Prostate gland (tissue), 2 donors: ENCODE data around the gene RP9. TPM values are rescaled to one million over a fixed set of nuclear protein-coding genes. Genes with fewer than 3 reads are reported as not detected.
A peak's percentile ranks its signal among the peaks of the same experiment; 100 is the strongest.

Source experiments
- DNase-seq: peaks from one replicate; pipeline ENCODE4 v3.0.0-alpha.2; 2019; ENCODE audit warnings: low spot score
- H3K27ac ChIP-seq, 2 donors: fragments of 200-600 bp; sonication (generic); 2 replicates each; pipeline ENCODE4 v1.5.1; 2017 to 2019
- H3K27me3 ChIP-seq: fragments of 200-600 bp; sonication (generic); replicated peaks from 2 replicates; pipeline ENCODE4 v1.5.1; 2019; ENCODE audit not compliant: insufficient read depth
- H3K36me3 ChIP-seq, 2 donors: fragments of 200-600 bp; sonication (generic); 1 replicate in 1 of 2; 2 replicates in 1 of 2; pipeline versions ENCODE4 v1.5.1 to v1.8.1; 2017 to 2019
- H3K4me1 ChIP-seq: fragments of 200-600 bp; sonication (generic); replicated peaks from 2 replicates; pipeline ENCODE4 v1.5.1; 2019
- H3K4me3 ChIP-seq, 2 donors: fragments of 200-600 bp; sonication (generic); 2 replicates each; pipeline ENCODE4 v1.5.1; 2017 to 2019
- H3K9me3 ChIP-seq: fragments of 200-600 bp; sonication (generic); 2 replicates; pipeline ENCODE4 v1.5.1; 2017
- CTCF ChIP-seq, 4 experiments: fragments of 200-600 bp in 2 of 4; fragments of 450-650 bp in 2 of 4; sonication (generic) in 2 of 4; IDR thresholded peaks; 1 replicate in 3 of 4; 2 replicates in 1 of 4; pipeline ENCODE4 v1.5.1; 2016 to 2019; ENCODE audit warnings: antibody characterized with exemption in 4 of 4, mild to moderate bottlenecking in 2 of 4, moderate library complexity in 2 of 4
- POLR2A ChIP-seq: fragments of 450-650 bp; IDR thresholded peaks from one replicate; pipeline ENCODE4 v1.6.1; 2016; ENCODE audit warnings: antibody characterized with exemption, mild to moderate bottlenecking
- POLR2AphosphoS5 ChIP-seq: sonication (generic); formaldehyde crosslinking; IDR thresholded peaks from one replicate; pipeline ENCODE4 v1.6.1; 2017; ENCODE audit warnings: antibody characterized with exemption
- WGBS: methylation state at CpG from one replicate; pipeline ENCODE4 v1.1.5; 2018; 5-methylcytosine and 5-hydroxymethylcytosine counted together
- intact Hi-C: fragments of 100-400 bp; cut with DNase I; formaldehyde crosslinking; loops from one replicate; pipeline ENCODE4 v1.14.2; 2022
- total RNA-seq, 2 donors: library from RNA; depleted of rRNA; stranded (reverse); fragments of >200 nt; gene quantifications; one replicate each; pipeline ENCODE4 v1.1.0, GENCODE V29; 2016

Gene RP9
- total RNA-seq, 2 donors from 2014 or later: 7.8 to 18.0 TPM

- no peaks in the 10 kb centered on the region for H3K9me3 ChIP-seq
- intact Hi-C loops: no loop called here
- no peaks in the 10 kb centered on the region for H3K27me3 ChIP-seq
- H3K4me3 ChIP-seq: no peak overlapping the region
- H3K4me1 ChIP-seq: no peaks in the 10 kb centered on the region
- TF ChIP-seq POLR2AphosphoS5: no peak
- TF ChIP-seq POLR2A: no peak
- TF ChIP-seq CTCF (IDR thresholded peaks at IDR 0.05): no peak
- H3K27ac ChIP-seq: no peak overlapping the region
- WGBS: 96% methylated on average over 5 of the region's 5 CpGs
- H3K36me3 ChIP-seq: no peaks in the 10 kb centered on the region
- no peak for DNase-seq
These were observed 54.0 kb downstream of the RP9 start for GRCh38 chr7:33055158-33055557.

- WGBS: 83% methylated on average over 2 of the region's 2 CpGs
- no peaks in the 10 kb centered on the region for H3K4me1 ChIP-seq
- H3K27me3 ChIP-seq: no peaks in the 10 kb centered on the region
- no peak overlapping the region for H3K27ac ChIP-seq
- H3K4me3 ChIP-seq: no peak overlapping the region
- no peak for DNase-seq
- intact Hi-C loops: no loop called here
- no peaks in the 10 kb centered on the region for H3K9me3 ChIP-seq
- TF ChIP-seq CTCF (IDR thresholded peaks at IDR 0.05): no peak
- TF ChIP-seq POLR2AphosphoS5: no peak
- TF ChIP-seq POLR2A: no peak
- no peaks in the 10 kb centered on the region for H3K36me3 ChIP-seq
These were observed 54.8 kb downstream of the RP9 start for GRCh38 chr7:33054261-33054964.

GRCh38 chr7:33053721-33054120 lies 55.5 kb downstream of the RP9 start:
- 47% methylated on average over 1 of the region's 1 CpG for WGBS
- no peak for DNase-seq
- Histone ChIP-seq H3K4me3 (no peak overlapping the region), H3K27ac (no peak overlapping the region), H3K9me3 (no peaks in the 10 kb centered on the region), H3K27me3 (no peaks in the 10 kb centered on the region), H3K36me3 (no peaks in the 10 kb centered on the region), H3K4me1 (no peaks in the 10 kb centered on the region)
- intact Hi-C loops: no loop called here
- TF ChIP-seq CTCF (IDR thresholded peaks at IDR 0.05): no peak
- no peak for TF ChIP-seq POLR2A
- TF ChIP-seq POLR2AphosphoS5: no peak

- intact Hi-C loops: no loop called here
- DNase-seq: peak; percentile 41
- H3K36me3 ChIP-seq: no peaks in the 10 kb centered on the region
- WGBS: 0% methylated on average over 1 of the region's 1 CpG
- TF ChIP-seq POLR2AphosphoS5 (no peak), CTCF (IDR thresholded peaks at IDR 0.05) (peak; percentile 28 to 84 (median 67)), POLR2A (no peak)
- H3K9me3 ChIP-seq: no peaks in the 10 kb centered on the region
- no peak overlapping the region for H3K4me3 ChIP-seq
- no peaks in the 10 kb centered on the region for H3K27me3 ChIP-seq
- no peak overlapping the region for H3K27ac ChIP-seq
- no peaks in the 10 kb centered on the region for H3K4me1 ChIP-seq
These were observed 58.5 kb downstream of the RP9 start for GRCh38 chr7:33050535-33051318.

- Histone ChIP-seq H3K4me3 (no peak overlapping the region), H3K4me1 (no peaks in the 10 kb centered on the region), H3K9me3 (no peaks in the 10 kb centered on the region), H3K36me3 (no peaks in the 10 kb centered on the region), H3K27me3 (no peaks in the 10 kb centered on the region), H3K27ac (no peak overlapping the region)
- DNase-seq: no peak
- intact Hi-C loops: no loop called here
- 93% methylated on average over 1 of the region's 1 CpG for WGBS
- TF ChIP-seq POLR2AphosphoS5 (no peak), POLR2A (no peak)
These were observed 60.5 kb downstream of the RP9 start for GRCh38 chr7:33048704-33049103.
